K562 (cell line): Measurements from ENCODE around the gene PLXNB1. TPM values are rescaled to one million over a fixed set of nuclear protein-coding genes. Genes with fewer than 3 reads are reported as not detected.

ENCODE experiments used
- ARID2 ChIP-seq: fragments of 450-650 bp; IDR thresholded peaks from 2 replicates; pipeline ENCODE4 v1.6.1; 2017; ENCODE audit warnings: antibody characterized with exemption, mild to moderate bottlenecking
- CSDE1 ChIP-seq, 2 experiments: fragments of 450-650 bp; IDR thresholded peaks; 2 replicates each; pipeline ENCODE4 v1.6.1; 2016; ENCODE audit warnings: mild to moderate bottlenecking in 1 of 2
- FOSL1 ChIP-seq: fragments of 200-800 bp; sonication (Bioruptor generic); conservative IDR thresholded peaks from 2 replicates; pipeline ENCODE4 v1.6.1; 2016; ENCODE audit warnings: missing genetic modification characterization, missing compliant biosample characterization
- ILK ChIP-seq: fragments of 450-650 bp; IDR thresholded peaks from 2 replicates; pipeline ENCODE4 v1.6.1; 2016; ENCODE audit warnings: missing genetic modification characterization, low read depth, mild to moderate bottlenecking, missing compliant biosample characterization, moderate library complexity, borderline replicate concordance
- JUND ChIP-seq, 2 experiments: IDR thresholded peaks; 2 replicates in 1 of 2; 3 replicates in 1 of 2; pipeline ENCODE4 v1.6.1; 2011; ENCODE audit warnings: borderline replicate concordance in 2 of 2, low read depth in 2 of 2, low read length in 2 of 2, improper control_type of control experiment in 1 of 2, missing biosample characterization in 1 of 2, missing genetic modification characterization in 1 of 2, missing genetic modification reagents in 1 of 2
- MAFF ChIP-seq: IDR thresholded peaks from 2 replicates; pipeline ENCODE4 v1.6.1; 2012; ENCODE audit warnings: low read length, improper control_type of control experiment
- SMAD3 ChIP-seq: fragments of 450-650 bp; formaldehyde crosslinking; conservative IDR thresholded peaks from 2 replicates; pipeline ENCODE4 v1.4.0; 2020; ENCODE audit warnings: mild to moderate bottlenecking
- SMARCE1 ChIP-seq: fragments of 450-650 bp; IDR thresholded peaks from 2 replicates; pipeline ENCODE4 v1.7.1; 2016; ENCODE audit warnings: mild to moderate bottlenecking
- ZNF695 ChIP-seq: fragments of 450-650 bp; formaldehyde crosslinking; IDR thresholded peaks from 2 replicates; pipeline ENCODE4 v1.4.0; 2020; ENCODE audit warnings: mild to moderate bottlenecking, moderate library complexity
- ZNF699 ChIP-seq: fragments of 250-450 bp; sonication (Bioruptor Pico); IDR thresholded peaks from 2 replicates; pipeline ENCODE4 v1.8.0; 2021; ENCODE audit warnings: mild to moderate bottlenecking, moderate library complexity; ENCODE audit not compliant: insufficient replicate concordance
- polyA plus RNA-seq, 8 experiments: library from polyadenylated mRNA; depleted of rRNA in 4 of 8; stranded (reverse) in 5 of 8; unstranded in 3 of 8; fragments of >200 nt; fragmentation: Nextera tagmentation in 2 of 8; fragmentation: Illumina TruSeq in 1 of 8; extraction: Ambion mirVana in 2 of 8; extraction: Trizol in 1 of 8; gene quantifications; 2 replicates each; pipeline versions ENCODE4 v1.2.1 to v1.2.3, GENCODE V29; 2011 to 2014; ENCODE audit warnings: inconsistent platforms in 1 of 8, missing spikeins in 1 of 8
- total RNA-seq, 7 experiments: library from RNA; depleted of rRNA in 6 of 7; stranded (reverse); fragments of >200 nt in 6 of 7; fragmentation: Illumina TruSeq in 2 of 7; extraction: Trizol in 2 of 7; gene quantifications; 2 replicates each; pipeline versions ENCODE4 v1.2.1 to v1.2.3, GENCODE V29; 2011 to 2021; ENCODE audit warnings: low replicate concordance in 1 of 7
- TF ChIP-seq, protein P1 (sequence below): fragments of 450-650 bp; IDR thresholded peaks from 2 replicates; pipeline ENCODE4 v1.6.1; 2016
- TF ChIP-seq, protein P2 (sequence below): fragments of 450-650 bp; formaldehyde crosslinking; conservative IDR thresholded peaks from 2 replicates; pipeline ENCODE4 v1.4.0; 2022; ENCODE audit warnings: mild to moderate bottlenecking, missing genetic modification characterization
- TF ChIP-seq, protein P3 (sequence below): fragments of 250-450 bp; sonication (Bioruptor Pico); IDR thresholded peaks from 2 replicates; pipeline ENCODE4 v1.4.0; 2020; ENCODE audit warnings: mild to moderate bottlenecking
- TF ChIP-seq, protein P4 (sequence below): fragments of 250-450 bp; sonication (Bioruptor Pico); IDR thresholded peaks from 2 replicates; pipeline ENCODE4 v1.8.0; 2022; ENCODE audit warnings: moderate library complexity, mild to moderate bottlenecking, inconsistent platforms

PLXNB1 gene
- total and polyA plus RNA-seq, 9 of the 15 experiments (the other 6 are each of a cell fraction or from before 2014, with no cell fraction given): 0.17 to 17.4 (median 6.0) TPM

DNA sequence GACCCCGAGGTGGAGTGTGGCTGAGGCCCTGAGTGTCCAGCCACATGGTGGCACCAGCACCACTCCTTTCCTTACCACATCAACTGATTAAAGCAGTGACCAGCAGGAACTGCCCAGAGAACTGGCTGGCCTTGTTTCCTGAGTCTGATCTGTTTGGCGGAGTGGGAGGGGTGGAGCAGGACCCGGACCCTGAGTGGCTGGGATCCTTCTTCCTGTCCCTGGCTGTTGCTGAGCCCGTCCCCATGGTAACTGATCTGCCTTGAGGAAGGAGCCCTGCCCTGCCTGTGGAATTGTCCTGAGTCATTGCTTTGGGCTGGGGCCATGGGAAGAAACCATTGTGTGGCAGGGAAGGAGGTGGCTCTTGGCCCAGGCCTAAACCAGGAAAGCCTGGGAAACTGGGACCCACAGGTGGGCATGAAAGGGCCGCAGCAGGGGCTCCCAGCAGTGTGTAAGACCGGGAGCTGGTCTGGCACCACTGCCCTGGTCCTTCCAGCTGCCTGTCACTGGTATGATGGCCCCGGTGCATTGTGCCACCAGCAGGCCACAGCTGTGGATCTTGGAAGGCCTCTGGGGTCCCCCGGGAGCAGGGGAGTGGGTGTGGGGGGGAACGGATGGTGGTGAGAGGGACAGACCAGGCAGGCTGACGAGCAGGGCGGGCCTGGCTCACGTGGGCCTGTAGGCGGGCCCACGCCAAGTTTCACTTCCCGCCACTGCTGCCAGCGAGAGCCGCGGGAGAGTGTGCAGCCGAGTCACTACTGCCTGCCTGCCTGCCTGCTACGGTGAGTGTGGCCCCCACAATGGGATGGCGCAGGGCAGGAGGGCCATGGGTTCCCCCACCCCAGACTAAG lies 35.9 kb upstream of the PLXNB1 start (continued):
- TF ChIP-seq, protein P1, sequence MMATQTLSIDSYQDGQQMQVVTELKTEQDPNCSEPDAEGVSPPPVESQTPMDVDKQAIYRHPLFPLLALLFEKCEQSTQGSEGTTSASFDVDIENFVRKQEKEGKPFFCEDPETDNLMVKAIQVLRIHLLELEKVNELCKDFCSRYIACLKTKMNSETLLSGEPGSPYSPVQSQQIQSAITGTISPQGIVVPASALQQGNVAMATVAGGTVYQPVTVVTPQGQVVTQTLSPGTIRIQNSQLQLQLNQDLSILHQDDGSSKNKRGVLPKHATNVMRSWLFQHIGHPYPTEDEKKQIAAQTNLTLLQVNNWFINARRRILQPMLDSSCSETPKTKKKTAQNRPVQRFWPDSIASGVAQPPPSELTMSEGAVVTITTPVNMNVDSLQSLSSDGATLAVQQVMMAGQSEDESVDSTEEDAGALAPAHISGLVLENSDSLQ: no peak
- no peak for TF ChIP-seq ZNF695 (CRISPR knock-in tag)
- peak in 1 of 2 experiments; percentile 71; a peak in 1 of 4 replicates for TF ChIP-seq CSDE1 (IDR thresholded peaks at IDR 0.05)
- TF ChIP-seq ARID2: no peak
- TF ChIP-seq, protein P2, sequence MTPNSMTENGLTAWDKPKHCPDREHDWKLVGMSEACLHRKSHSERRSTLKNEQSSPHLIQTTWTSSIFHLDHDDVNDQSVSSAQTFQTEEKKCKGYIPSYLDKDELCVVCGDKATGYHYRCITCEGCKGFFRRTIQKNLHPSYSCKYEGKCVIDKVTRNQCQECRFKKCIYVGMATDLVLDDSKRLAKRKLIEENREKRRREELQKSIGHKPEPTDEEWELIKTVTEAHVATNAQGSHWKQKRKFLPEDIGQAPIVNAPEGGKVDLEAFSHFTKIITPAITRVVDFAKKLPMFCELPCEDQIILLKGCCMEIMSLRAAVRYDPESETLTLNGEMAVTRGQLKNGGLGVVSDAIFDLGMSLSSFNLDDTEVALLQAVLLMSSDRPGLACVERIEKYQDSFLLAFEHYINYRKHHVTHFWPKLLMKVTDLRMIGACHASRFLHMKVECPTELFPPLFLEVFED (CRISPR knock-in tag): no peak
- TF ChIP-seq JUND (IDR thresholded peaks at IDR 0.05; ENCODE audit: borderline replicate concordance, low read depth, low read length): peak; percentile 67
- TF ChIP-seq JUND (tag; IDR thresholded peaks at IDR 0.05; ENCODE audit: borderline replicate concordance, low read depth, low read length): no peak; the same call in 2 of the 3 replicates
- TF ChIP-seq FOSL1 (tag): peak; percentile 36; the same call in 1 of the 2 replicates
- TF ChIP-seq SMARCE1: no peak
- peak; percentile 76 for TF ChIP-seq MAFF
- TF ChIP-seq ILK: no peak
- no peak for TF ChIP-seq ZNF699 (CRISPR knock-in tag)
- TF ChIP-seq, protein P3, sequence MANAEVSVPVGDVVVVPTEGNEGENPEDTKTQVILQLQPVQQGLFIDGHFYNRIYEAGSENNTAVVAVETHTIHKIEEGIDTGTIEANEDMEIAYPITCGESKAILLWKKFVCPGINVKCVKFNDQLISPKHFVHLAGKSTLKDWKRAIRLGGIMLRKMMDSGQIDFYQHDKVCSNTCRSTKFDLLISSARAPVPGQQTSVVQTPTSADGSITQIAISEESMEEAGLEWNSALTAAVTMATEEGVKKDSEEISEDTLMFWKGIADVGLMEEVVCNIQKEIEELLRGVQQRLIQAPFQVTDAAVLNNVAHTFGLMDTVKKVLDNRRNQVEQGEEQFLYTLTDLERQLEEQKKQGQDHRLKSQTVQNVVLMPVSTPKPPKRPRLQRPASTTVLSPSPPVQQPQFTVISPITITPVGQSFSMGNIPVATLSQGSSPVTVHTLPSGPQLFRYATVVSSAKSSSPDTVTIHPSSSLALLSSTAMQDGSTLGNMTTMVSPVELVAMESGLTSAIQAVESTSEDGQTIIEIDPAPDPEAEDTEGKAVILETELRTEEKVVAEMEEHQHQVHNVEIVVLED (CRISPR knock-in tag): no peak
- TF ChIP-seq SMAD3: no peak
- TF ChIP-seq, protein P4, sequence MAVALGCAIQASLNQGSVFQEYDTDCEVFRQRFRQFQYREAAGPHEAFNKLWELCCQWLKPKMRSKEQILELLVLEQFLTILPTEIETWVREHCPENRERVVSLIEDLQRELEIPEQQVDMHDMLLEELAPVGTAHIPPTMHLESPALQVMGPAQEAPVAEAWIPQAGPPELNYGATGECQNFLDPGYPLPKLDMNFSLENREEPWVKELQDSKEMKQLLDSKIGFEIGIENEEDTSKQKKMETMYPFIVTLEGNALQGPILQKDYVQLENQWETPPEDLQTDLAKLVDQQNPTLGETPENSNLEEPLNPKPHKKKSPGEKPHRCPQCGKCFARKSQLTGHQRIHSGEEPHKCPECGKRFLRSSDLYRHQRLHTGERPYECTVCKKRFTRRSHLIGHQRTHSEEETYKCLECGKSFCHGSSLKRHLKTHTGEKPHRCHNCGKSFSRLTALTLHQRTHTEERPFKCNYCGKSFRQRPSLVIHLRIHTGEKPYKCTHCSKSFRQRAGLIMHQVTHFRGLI (CRISPR knock-in tag): no peak
